Panc1 (cell line): ENCODE measurements around the gene C10orf88.

Experiments
- POLR2AphosphoS5 ChIP-seq: IDR thresholded peaks from 2 replicates; pipeline ENCODE4 v1.6.1; 2012; ENCODE audit warnings: mild to moderate bottlenecking, low read depth, low read length, moderate library complexity
- SIN3A ChIP-seq: IDR thresholded peaks from 2 replicates; pipeline ENCODE4 v1.6.1; 2012; ENCODE audit warnings: low read depth, mild to moderate bottlenecking, low read length, moderate library complexity, borderline replicate concordance; ENCODE audit not compliant: insufficient read depth
- TF ChIP-seq, protein P1 (sequence below): fragments of 450-650 bp; IDR thresholded peaks from 2 replicates; pipeline ENCODE4 v1.5.1; 2017; ENCODE audit warnings: mild to moderate bottlenecking
- TF ChIP-seq, protein P2 (sequence below), 2 experiments: IDR thresholded peaks; 2 replicates each; pipeline ENCODE4 v1.6.1; 2011 to 2012; ENCODE audit warnings: low read depth in 2 of 2, control low read depth in 1 of 2, low read length in 1 of 2, mild to moderate bottlenecking in 1 of 2, moderate library complexity in 1 of 2; ENCODE audit not compliant: insufficient read depth in 1 of 2

DNA sequence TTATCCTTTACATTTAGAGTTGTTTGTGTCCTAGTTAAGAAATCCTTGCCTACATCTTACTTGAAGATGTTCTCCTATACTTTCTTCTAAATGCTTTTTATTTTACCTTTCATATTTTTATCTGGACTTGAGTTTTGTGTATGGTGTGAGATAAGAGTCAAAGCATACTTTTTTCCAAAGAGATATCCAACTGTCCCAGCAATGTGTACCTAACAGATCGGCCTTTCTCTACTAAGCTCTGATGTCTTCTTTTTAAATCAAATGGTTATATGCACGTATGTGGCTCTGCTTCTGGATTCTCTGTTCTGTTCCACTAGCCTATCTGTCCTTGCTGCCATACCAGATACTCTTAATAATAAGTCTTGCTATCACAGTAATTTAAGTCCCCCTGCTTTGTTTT lies 47.3 kb upstream of the C10orf88 start:
- TF ChIP-seq, protein P1, sequence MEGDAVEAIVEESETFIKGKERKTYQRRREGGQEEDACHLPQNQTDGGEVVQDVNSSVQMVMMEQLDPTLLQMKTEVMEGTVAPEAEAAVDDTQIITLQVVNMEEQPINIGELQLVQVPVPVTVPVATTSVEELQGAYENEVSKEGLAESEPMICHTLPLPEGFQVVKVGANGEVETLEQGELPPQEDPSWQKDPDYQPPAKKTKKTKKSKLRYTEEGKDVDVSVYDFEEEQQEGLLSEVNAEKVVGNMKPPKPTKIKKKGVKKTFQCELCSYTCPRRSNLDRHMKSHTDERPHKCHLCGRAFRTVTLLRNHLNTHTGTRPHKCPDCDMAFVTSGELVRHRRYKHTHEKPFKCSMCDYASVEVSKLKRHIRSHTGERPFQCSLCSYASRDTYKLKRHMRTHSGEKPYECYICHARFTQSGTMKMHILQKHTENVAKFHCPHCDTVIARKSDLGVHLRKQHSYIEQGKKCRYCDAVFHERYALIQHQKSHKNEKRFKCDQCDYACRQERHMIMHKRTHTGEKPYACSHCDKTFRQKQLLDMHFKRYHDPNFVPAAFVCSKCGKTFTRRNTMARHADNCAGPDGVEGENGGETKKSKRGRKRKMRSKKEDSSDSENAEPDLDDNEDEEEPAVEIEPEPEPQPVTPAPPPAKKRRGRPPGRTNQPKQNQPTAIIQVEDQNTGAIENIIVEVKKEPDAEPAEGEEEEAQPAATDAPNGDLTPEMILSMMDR: no peak
- TF ChIP-seq, protein P2, sequence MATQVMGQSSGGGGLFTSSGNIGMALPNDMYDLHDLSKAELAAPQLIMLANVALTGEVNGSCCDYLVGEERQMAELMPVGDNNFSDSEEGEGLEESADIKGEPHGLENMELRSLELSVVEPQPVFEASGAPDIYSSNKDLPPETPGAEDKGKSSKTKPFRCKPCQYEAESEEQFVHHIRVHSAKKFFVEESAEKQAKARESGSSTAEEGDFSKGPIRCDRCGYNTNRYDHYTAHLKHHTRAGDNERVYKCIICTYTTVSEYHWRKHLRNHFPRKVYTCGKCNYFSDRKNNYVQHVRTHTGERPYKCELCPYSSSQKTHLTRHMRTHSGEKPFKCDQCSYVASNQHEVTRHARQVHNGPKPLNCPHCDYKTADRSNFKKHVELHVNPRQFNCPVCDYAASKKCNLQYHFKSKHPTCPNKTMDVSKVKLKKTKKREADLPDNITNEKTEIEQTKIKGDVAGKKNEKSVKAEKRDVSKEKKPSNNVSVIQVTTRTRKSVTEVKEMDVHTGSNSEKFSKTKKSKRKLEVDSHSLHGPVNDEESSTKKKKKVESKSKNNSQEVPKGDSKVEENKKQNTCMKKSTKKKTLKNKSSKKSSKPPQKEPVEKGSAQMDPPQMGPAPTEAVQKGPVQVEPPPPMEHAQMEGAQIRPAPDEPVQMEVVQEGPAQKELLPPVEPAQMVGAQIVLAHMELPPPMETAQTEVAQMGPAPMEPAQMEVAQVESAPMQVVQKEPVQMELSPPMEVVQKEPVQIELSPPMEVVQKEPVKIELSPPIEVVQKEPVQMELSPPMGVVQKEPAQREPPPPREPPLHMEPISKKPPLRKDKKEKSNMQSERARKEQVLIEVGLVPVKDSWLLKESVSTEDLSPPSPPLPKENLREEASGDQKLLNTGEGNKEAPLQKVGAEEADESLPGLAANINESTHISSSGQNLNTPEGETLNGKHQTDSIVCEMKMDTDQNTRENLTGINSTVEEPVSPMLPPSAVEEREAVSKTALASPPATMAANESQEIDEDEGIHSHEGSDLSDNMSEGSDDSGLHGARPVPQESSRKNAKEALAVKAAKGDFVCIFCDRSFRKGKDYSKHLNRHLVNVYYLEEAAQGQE (IDR thresholded peaks at IDR 0.05; ENCODE audit: insufficient read depth in 1 of 2, low read depth in 2 of 2, low read length in 1 of 2): no peak
- TF ChIP-seq POLR2AphosphoS5 (no peak), SIN3A (no peak)
